ENCODE data around the gene TADA2A. TPM values are rescaled to one million over a fixed set of nuclear protein-coding genes. Genes with fewer than 3 reads are reported as not detected.

Gene TADA2A, protein sequence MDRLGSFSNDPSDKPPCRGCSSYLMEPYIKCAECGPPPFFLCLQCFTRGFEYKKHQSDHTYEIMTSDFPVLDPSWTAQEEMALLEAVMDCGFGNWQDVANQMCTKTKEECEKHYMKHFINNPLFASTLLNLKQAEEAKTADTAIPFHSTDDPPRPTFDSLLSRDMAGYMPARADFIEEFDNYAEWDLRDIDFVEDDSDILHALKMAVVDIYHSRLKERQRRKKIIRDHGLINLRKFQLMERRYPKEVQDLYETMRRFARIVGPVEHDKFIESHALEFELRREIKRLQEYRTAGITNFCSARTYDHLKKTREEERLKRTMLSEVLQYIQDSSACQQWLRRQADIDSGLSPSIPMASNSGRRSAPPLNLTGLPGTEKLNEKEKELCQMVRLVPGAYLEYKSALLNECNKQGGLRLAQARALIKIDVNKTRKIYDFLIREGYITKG
- total RNA-seq (2022; extraction: Qiagen RNA extraction) = 11.0 to 12.7 TPM (median 11.8 TPM) in 5 replicates

DNA sequence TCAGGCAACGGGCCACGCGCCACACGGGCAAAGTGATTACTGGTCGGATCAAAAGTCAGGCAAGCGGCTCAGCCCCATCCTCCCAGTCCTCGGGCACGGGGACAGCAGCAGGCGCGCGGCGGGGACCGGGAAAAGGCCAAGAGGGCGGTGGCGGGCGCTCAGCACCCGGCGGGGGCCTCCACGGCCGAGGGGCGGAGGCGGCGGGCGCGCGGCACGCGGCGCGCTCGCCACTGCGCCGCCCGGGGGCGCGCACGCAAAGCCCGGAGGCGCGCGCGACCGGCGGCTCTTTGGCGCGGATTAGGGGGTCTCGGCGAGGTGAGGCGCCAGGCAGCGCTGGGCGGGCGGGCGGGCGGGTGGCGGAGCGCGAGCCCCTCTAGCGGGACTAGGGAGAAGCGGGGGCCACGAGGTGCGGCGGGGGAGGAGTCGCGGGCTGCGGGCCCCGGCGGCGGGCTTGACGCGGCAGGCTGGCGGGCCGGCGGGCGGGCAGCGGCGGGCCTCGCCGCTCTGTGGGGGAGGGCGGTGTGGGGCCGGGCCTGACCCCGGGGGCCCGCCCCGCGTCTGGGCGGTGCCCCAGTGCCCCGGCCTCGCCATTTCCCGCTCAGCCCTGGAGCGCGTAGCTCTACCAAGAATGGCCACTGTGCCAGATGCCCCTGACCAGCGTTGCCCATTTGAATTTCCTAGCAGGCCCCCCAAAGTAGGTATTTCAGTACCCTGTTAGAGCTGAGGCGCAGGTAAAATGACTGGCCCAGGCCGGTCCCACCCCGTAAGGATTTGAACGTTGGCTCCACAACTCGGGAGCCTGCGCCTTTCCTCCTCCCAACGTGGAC is at the start of gene TADA2A, which contains the start of gene ACACA:
TADA2A (plus strand) TSS at position 252 of the 827 bp plus-strand sequence. CDS start 4,480 bp downstream, outside the sequence.
ACACA (minus strand) TSS at position 202 of the 827 bp plus-strand sequence. CDS start 537 bp downstream, outside the sequence.

DNA sequence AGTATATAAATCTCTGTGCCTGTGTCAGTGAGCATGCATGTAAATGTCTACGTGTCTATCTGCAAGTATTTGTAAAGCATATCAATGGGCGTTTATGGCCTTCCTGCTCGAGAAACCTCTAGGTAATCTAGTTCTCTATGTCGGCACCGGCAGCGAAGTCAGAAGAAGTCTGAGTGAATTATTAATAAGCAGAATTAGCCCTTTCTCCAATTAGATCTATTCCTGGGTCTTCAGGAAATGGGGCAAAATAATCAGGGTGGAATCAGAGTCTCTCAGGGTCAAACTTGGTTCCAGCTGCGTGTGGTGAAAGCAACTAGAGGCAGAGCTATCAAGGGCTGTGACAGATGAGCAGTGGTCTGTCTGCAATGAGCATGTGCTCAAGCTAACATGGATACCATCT is 31.0 kb upstream of the TADA2A start, which contains the start of gene C17orf78:
C17orf78 (plus strand) TSS at position 280 of the 400 bp plus-strand sequence; CDS start at position 388, 108 bp downstream.

DNA sequence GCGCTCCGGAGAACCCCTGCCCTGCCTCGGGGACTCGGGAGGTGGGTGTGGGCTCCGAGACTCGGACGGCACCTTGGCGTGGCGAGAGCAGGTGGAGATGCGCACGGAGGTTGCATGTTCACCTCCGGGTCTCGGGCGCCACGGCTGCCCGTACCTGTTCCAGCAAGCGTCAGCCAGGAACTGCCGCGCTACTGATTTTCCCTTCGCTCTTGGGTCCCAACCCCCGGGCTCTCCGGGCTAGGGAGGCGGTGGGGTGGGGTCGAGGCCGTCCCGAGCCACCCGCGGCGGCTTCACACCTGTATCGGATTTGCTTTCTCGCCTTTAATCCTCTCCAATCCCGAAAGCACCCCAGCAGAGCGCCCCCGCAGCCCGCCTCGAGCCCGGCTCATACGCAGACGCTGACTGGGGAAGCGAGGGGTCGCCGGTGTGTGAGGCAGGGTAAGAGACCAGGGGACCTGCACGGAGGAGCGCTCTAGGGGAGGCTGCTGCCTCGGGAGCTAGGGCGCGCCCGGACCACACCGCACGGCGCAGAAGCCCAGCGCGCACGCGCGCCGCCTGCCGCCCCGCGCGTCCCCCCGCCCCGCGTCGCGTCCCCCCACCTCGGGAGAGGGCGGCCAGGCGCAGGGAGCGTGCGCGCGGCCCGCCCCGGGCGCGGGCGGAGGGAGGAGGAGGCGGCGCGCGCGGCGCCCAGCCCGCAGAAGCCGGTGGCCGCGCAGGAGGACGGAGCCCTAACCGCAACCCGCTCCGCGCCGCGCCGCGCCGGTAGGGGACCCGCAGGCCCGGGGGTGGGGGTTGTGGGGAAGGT is 82.7 kb downstream of the TADA2A start, which contains the start of gene DUSP14:
DUSP14 (plus strand) TSS at position 695 of the 805 bp plus-strand sequence. CDS start 22,382 bp downstream, outside the sequence.

Other genes with a start within 250 kb of the TADA2A start
- gene C17orf78, start 30.9 kb upstream of the TADA2A start, total RNA-seq (2022; extraction: Qiagen RNA extraction) = not detected in 5 replicates
- gene ACACA, start 50 bp upstream of the TADA2A start, total RNA-seq (2022; extraction: Qiagen RNA extraction) = 43.3 to 50.7 TPM (median 45.1 TPM) in 5 replicates
- 41.4 to 50.7 TPM (median 46.6 TPM) in 5 replicates for gene DUSP14, start 83.0 kb downstream of the TADA2A start, total RNA-seq (2022; extraction: Qiagen RNA extraction)
- 11.1 to 14.9 TPM (median 11.7 TPM) in 5 replicates for gene SYNRG, start 202.5 kb downstream of the TADA2A start, total RNA-seq (2022; extraction: Qiagen RNA extraction)
- 23.7 to 28.9 TPM (median 26.0 TPM) in 5 replicates for gene DDX52, start 236.6 kb downstream of the TADA2A start, total RNA-seq (2022; extraction: Qiagen RNA extraction)

Data from A549 treated with AZD2906 at 1 μM for 4 hours (cell line).